ENCODE data around the gene FAM209B.
"Not testable (repeated sequence)": the region's sequence is repeated elsewhere in the genome, so short reads cannot be mapped to it uniquely, and the experiment has no call there.

The FAM209B gene, protein sequence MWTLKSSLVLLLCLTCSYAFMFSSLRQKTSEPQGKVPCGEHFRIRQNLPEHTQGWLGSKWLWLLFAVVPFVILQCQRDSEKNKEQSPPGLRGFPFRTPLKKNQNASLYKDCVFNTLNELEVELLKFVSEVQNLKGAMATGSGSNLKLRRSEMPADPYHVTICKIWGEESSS

DNA sequence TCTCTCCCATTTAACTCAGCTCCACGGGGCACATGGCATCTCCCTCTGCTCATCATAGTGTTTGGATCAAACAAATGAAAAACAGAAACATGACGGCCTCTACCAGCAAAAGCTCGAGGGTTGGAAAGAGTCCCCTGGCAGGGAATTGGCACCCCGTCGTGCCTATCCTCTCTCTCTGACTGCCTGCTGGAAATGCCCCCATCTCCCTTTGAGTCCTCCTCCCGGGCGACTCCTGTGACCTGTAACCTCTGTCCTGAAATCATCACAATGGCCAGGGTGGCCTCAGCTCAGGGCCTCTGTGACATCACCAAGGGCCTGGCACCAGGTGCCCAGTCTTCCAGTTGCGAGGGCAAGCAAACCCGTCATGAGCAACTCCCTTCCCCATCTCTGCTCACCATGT is at the start of gene FAM209B:
FAM209B (plus strand) TSS at position 301 of the 400 bp plus-strand sequence; CDS start at position 397, 96 bp downstream.
- not testable (repeated sequence) for DNase-seq (ENCODE audit: low read depth)

DNA sequence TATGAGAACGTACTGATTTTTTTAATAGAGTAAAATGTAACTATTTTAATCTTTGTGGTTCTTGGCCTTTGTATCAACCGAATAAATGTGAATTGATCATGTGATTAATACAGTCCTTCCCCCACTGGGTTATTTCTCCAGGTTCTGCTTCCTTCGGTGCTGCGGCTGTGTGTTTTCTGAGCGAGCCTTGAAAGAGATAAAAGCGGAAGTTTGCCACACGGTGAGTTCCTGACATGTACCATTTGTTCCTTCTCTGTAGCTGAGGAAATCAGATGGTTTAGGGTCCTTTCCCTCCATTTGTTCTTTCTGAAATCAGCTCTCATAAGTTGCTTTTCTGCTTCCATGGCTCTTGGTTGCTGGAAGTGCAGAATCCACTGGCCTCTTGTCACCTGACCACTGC is 49.1 kb upstream of the FAM209B start:
- DNase-seq (ENCODE audit: low read depth), result no peak

DNA sequence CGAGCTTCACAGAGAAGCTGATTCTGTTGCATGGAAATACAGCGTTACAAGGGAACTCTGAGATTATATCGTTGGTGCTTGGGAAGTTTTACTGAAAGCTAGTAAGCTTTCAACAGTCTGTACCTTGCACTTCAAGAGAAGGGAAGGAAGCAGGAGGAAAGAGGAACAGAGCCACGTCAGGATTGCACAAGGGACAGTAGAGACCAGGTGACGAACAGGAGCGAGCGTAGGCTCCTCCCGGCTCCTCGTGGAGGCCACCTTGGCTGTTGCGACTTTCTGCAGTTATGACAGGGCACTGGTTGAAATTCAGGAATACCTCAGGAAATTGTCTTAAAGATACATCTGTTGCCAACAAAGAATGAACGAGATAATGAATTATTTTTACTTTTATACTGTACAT is 45.8 kb upstream of the FAM209B start:
- DNase-seq (ENCODE audit: low read depth), result no peak

DNA sequence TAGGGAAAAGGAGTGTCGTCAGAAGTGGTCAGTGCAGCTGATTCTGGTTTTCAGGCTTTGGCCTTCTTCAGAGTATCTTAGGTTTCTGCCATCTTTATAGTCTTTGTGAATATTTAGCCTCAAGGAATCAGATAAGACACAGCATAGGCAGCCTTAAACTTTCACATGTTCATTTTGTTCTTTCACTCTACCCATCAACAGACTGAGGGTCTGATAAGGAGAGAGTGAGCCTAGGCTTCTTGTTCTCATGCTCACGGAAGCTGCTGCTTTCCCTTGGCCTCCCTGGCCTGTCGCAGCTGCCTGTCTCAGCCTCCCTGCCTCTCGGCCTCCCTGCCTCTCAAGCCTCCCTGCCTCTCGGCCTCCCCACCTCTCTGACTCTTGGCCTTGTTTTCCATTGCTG is 44.5 kb upstream of the FAM209B start:
- DNase-seq (ENCODE audit: low read depth), result no peak

DNA sequence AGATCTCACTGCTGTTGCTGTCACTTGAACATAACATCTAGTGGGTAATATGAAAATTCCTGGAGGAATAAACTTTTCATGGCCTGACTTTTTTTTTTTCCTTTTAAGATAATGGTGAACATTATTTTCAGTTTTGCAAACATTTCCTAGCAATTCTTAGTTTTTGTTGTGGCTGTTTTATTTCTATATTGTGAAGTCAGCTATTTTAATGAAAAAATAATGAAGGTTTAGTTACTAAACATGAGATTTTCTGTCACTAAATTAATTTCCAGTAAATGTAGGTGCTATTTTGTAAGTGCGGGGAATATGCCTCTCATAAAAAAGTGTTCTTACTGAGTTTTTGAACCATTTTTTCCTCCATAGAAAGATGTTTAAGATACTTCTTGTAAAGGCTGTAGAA is 31.9 kb upstream of the FAM209B start:
- no peak for DNase-seq (ENCODE audit: low read depth)

DNA sequence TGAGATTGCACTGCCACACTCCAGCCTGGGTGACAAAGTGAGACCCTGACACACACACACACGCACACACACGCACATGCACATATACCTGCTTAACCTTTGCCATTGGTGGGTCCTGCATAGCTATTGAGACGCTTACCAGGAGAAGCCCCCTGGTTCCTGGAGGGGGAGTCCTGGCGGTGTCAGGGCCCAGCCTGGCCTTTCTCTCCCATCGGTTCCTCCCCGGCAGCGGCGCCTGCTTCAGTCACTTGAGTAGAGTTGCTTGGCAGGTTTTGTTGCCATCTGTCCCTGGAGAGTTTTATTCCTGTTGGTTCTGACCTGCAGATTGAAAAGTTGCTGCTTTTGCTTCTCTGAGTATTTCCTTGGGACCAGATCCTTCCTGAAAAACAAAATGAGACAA is 29.1 kb upstream of the FAM209B start:
- no peak for DNase-seq (ENCODE audit: low read depth)

DNA sequence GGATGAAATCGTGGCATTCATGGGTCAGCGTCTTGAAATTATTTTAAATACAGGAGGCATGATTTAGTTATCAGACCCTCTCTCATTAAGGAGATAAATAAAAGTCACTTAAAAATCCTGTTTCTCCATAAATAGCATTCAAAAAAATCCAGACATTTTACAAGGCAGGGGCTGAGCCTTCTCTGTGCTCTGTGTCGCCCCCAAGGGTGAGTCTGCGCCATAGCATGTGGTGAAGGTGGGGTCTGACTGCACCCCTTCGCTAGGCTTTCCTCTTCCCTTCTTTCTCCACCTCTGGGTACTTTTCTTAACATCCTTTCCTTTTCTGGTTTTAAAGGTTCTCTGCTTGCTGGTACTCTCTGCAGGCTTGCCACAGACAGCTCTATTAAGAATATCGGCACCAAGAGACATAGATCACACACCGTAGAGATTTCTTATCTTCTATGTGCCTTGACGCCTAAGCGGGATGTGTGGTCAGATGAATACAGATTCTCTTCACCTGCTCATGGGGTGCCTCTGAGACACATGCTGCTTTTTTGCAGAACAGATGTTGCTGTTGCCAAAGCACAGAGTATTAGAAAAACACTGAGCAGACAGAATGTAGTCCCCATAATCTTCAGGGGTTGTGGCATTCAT is 28.6 kb upstream of the FAM209B start:
- DNase-seq (ENCODE audit: low read depth), result no peak

DNA sequence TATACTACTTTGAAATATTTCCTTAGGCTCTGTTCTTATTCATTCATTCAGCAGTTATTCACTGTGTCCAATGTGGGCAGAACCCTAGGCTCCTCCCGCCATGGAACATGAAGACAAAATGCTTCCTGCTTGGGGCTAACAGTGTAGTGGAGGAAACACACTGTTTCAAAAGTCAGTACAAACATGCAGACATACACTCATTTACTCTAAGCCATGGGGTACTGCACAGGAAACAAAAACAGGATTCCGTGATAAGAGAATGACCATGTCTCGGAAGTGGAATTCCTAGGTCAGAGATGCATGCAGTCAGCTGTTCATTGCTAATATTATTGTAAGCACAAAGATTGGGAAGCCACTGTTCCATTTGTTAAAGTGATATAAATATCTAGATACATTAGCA is 26.9 kb upstream of the FAM209B start:
- DNase-seq (ENCODE audit: low read depth), result no peak

DNA sequence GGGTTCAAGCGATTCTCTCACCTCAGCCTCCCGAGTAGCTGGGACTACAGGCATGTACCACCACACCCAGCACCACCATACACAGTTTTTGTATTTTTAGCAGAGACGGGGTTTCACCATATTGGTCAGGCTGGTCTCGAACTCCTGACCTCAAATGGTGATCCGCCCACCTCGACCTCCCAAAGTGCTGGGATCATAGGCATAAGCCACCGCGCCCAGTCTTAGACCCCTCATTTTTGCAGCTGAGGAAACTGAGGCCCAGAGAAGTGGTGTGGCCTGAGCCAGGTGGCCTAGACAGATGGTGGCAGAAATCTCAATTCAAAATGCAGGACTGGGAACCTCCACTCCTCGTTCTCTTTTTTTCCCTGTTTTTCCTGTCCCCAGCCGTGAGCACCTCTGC is 21.1 kb upstream of the FAM209B start:
- no peak for DNase-seq (ENCODE audit: low read depth)

DNA sequence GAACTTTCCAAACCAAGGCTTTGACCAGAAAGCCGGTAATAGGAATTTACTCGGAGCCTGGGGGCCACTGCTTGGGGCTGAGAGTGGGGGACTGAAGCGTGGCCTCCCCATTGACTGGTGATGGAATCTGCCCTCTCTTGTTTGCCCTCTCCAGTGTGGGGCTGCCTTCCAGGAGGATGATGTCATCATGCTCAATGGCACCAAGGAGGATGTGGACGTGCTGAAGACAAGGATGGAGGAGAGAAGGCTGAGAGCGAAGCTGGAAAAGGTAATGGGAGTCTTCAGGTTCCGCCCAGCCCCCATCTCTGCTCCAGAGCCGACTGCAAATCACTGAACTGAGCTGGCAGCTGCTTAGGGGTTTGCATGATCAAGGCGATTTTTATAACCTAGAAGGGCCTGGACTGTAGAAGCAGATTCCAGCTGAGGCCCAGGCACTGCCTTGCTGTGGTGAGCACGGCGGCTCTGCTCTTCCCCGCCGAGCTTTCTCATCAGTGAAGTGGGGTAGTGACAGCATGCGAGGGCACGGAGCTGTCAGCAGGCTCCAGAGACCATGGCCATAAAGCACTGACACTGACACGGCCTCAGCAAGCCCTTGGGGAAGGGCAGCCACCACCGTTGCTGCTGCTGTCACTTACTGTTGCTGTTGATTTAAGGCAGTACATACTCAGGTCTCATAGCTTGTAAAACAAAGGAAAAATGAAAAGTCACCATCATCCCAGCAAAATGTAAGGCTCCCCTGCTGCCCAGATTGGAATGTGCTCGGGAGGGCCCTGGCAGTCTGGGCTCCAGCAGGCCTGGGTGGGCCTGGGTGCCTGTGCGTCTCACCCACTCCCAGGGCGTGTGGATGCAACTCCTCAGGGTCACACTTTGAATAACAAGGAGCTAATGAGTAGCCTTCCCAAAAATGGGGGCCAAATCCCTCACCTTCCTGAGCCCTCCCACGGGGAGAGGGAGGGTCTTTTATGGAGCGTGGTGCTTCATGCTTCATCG is 19.6 kb upstream of the FAM209B start:
- no peak for DNase-seq (ENCODE audit: low read depth)

DNA sequence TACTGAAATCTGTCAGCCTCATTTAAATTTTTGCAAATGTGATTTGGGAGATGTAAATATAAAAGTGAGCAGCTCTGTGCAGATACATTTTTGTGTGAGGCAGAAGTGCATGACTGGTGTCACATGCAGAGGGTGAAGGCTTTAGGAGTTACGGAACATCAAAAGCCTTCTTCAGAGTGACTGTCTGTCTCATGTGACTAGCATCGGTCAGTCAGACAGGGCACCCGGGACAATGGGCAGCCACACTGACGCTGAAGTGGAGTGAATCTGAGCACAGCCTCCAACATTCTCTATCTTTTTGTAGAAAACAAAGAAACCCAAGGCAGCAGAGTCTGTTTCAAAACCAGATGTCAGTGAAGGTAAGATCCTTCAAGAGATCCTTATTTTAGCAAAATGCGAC is 16.4 kb upstream of the FAM209B start:
- DNase-seq (ENCODE audit: low read depth), result no peak

DNA sequence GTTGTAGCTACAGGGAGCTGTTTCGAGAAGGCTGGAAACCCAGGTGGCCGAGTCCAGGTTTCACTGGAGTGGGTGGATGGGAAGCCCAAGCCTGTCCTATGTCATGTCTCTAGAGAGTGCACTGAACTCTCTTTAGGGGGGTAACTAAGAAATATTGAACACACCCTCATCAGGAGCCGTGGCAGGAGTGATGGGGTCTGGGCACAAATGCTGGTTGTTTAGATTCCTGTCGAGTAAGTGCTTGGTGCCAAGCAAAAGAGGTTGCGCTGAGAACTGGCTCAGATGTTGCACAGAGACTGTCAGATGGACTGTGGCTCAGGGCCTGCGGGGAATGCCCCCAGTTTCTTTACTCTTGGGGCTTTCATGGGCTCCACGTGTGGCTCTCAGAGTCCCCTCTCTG is 15.8 kb upstream of the FAM209B start:
- DNase-seq (ENCODE audit: low read depth), result no peak

DNA sequence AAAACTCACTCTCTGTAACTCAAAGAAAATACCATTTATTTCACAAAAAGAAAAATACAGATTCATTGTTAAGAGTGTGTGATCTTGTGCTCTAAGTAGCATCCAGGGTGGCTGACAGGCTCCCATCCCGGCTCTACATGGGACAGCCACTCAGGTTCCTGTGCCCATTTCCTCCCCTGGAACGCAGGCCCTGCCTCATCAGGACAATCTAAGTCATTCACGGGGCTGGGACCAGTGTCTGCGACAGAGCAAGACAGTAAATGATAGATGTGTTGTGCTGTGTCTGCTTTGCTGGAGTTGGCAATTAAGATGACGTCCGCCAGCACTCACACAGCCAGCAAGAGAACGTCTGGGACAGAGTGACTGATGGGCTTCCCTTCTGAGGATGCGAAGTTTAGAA is 15.4 kb upstream of the FAM209B start:
- no peak for DNase-seq (ENCODE audit: low read depth)

DNA sequence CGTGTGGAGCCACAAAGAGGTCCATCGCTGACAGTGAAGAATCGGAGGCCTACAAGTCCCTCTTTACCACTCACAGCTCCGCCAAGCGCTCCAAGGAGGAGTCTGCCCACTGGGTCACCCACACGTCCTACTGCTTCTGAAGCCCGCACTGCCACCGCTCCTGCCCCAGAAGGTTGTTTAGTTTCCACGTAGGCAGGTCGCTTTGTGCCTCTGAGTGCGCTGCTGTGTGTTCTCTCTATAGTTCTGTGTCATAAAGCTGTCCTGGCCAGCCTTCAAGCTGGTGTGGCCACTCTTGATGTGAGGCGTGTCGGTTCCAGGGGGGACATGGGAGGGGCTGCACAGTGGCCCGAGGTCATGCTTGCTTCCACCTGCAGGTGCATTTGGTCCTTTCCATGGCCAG is 14.9 kb upstream of the FAM209B start:
- DNase-seq (ENCODE audit: low read depth), result no peak

DNA sequence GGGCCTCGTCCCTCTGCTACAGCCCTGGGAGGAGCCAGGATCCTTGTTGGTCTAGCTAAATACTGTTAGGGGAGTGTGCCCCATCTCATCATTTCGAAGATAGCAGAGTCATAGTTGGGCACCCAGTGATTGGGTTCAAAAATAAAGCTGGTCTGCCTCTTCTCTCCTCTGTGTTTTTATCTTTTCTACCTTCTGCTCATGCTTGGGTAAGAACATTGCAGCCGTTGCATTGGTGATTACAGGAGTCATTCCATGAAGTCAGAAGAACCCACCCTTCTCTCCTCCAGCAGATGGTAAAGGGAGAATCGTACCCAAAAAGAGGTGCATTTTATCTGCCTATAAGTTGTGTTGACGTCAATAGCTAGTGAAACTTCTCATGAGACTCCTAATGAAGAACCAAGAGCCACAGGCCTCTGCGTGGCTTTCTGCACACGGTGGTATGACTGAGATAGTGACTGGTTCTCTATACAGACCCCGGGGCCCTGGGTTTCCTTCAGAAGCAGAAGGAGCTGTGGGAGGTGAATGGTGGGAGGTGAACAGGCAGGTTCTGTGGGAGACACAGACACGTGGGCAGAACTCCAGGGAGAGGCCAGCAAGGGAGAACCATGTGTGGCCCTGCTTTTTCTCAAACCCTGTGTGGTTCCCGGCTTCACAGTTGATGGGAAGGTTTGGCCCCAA is 14.2 kb upstream of the FAM209B start:
- DNase-seq (ENCODE audit: low read depth), result no peak

DNA sequence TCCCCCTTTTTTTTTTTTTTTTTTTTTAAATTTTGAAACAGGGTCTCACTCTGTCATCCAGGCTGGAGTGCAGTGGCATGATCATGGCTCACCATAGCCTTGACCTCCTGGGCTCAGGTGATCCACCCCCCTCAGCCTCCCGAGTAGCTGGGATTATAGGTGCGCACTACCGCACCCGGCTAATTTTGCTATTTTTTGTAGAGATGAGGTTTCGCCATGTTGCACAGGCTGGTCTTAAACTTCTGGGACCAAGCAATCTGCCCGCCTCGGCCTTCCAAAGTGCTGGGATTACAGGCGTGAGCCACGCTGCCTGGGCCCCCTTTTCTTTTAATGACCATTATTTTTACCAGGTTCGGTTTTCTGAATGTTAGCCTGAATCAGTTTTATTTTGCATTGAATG is 13.5 kb upstream of the FAM209B start:
- DNase-seq (ENCODE audit: low read depth), result no peak

DNA sequence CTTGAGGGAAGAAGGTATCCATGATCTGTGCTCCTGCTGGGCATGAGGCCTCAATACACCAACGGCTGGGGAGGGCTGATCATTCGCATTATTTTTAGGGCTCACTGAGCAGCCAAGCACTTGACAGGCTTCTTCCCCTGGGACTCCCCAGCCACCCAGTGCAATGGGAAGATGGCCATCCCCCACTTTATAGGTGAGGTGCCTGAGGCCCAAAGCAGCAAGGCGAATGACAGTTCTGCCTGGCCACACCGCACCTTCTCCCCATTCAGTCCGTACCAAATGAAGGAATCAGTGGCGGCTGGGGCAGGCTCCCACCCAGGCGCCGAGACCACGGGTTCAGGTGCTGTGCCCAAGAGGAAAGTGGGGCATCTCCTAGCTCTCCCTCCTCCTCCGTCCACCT is 12.9 kb upstream of the FAM209B start:
- DNase-seq (ENCODE audit: low read depth), result no peak

DNA sequence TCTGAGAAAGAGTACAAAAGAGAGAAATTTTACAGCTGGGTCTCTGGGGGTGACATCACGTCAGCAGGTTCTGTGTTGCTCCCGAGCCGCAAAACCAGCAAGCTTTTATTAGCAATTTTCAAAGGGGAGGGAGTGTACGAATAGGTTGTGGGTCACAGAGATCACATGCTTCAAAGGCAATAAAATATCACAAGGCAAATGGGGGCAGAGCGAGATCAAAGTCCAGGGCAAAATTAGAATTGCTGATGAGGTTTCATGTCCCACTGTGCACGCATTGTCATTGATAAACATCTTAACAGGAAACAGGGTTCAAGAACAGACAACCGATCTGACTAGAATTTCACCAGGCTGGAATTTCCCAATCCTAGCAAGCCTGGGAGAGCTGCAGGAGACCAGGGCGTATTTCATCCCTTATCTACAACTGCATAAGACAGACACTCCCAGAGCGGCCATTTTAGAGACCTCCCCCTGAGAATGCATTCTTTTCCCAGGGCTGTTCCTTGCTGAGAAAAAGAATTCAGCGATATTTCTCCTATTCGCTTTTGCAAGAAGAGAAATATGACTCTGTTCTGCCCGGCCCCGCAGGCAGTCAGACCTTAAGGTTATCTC is 12.2 kb upstream of the FAM209B start:
- DNase-seq (ENCODE audit: low read depth), result not testable (repeated sequence)

DNA sequence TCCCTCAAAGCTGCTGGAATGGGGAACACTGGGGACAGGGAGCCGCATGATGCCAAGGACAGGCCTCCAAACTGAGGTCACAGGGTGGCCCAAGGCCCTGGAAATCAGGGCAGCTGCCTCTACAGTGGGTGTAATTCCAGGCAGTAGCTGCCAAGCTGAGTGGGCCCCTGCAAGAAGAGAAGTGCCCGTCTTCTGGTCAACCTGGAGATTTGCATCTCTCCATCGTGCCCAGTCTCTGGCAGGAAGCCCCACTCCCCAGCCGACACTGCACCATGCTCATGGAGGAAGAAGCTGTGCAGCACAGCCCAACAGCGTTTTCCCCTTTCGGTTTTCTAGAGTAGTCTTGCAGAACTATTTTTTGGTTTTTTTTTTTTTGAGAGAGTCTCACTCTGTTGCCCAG is 10.7 kb upstream of the FAM209B start:
- no peak for DNase-seq (ENCODE audit: low read depth)

DNA sequence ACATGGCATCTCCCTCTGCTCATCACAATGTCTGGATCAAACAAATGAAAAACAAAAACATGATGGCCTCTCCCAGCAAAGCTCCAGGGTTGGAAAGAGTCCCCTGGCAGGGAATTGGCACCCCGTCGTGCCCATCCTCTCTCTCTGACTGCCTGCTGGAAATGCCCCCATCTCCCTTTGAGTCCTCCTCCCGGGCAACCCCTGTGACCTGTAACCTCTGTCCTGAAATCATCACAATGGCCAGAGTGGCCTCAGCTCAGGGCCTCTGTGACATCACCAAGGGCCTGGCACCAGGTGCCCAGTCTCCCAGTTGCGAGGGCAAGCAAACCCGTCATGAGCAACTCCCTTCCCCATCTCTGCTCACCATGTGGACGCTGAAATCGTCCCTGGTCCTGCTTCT is 8.6 kb upstream of the FAM209B start, which contains the start of gene FAM209A:
FAM209A (plus strand) TSS at position 301 of the 400 bp plus-strand sequence; CDS start at position 366, 65 bp downstream.
- DNase-seq (ENCODE audit: low read depth), result not testable (repeated sequence)

DNA sequence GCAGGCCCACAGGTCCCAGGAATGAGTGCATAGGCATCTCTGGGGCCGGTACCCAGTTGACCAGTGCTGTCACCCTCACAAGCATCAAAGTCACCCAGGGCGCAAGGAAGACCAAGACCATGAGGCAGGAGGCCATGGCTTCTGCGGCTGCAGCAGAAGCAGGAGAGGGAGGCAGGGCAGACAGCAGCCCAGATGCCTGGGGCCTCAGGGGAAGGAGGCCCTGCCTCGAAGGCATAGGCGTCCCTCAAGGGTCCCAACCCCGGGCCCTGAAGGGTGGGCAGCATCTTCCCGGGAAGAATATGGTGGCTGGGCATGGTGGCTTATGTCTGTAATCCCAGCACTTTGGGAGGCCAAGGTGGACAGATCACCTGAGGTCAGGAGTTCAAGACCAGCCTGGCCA is 5.5 kb upstream of the FAM209B start:
- DNase-seq (ENCODE audit: low read depth), result no peak

DNA sequence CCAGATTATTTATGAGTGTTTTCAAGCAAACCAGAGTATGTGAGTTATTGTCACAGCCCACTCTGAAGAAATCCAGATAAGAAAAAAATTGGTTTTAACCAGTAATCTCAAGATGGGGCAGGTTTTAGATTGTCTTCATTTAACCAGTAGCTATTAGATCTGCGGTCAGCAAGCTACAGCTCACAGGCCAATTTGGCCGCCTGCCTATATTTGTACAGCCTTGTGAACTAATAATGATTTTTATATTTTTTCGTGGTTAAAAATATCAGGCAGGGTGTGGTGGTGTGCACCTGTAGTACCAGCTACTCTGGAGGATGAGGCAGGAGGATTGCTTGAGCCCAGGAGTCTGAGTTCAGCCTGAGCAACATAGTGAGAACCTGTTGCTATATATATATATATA is 5.0 kb downstream of the FAM209B start:
- DNase-seq (ENCODE audit: low read depth), result no peak
